Stimulated activated CD8-positive, alpha-beta memory T cell treated with anti-CD3 and anti-CD28 coated beads, Interleukin-12 subunit alpha, Interleukin-12 subunit beta, amount 100 ng/mL, for 24 hours (primary cell): ENCODE data around the gene BRD1.
"Not testable (repeated sequence)": the region's sequence is repeated elsewhere in the genome, so short reads cannot be mapped to it uniquely, and the experiment has no call there.

Experiments used
- DNase-seq: peaks from one replicate; pipeline ENCODE4 v3.0.0-alpha.2; 2020; ENCODE audit errors: extremely low read depth

The BRD1 gene

DNA sequence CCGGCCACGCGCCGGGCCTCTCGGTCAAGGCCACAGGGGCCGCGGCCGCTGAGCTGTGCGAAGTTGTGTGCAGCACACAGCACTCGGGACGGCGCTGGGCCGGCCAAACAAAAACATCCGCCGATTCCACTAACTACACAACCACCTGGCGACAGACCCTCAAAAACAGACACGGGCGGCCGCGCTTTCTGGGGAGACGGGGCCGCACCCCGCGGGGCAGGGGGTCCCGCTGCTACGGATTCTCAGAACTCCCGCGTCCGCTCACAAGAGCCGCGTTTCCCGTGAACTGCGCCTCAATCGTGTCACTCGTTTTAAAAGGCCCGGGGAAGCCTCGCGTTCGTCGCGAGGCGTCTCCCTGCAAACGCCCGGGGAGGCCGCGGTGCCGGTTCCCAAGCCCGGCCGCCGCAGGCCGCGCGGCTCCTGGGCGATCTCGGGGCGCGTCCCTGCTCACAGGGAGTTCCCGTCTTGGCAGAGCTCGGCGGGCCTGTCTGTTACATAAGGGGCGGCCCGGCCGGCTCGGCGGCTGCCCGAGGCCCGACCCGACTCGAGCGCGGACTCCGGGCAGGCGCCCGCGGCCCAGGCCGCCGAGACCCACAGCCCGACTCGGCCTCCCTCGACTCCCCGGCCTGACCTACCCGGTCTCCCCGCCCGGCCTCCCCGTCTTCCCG, 936 bp downstream of the BRD1 start:
- no peak for DNase-seq

DNA sequence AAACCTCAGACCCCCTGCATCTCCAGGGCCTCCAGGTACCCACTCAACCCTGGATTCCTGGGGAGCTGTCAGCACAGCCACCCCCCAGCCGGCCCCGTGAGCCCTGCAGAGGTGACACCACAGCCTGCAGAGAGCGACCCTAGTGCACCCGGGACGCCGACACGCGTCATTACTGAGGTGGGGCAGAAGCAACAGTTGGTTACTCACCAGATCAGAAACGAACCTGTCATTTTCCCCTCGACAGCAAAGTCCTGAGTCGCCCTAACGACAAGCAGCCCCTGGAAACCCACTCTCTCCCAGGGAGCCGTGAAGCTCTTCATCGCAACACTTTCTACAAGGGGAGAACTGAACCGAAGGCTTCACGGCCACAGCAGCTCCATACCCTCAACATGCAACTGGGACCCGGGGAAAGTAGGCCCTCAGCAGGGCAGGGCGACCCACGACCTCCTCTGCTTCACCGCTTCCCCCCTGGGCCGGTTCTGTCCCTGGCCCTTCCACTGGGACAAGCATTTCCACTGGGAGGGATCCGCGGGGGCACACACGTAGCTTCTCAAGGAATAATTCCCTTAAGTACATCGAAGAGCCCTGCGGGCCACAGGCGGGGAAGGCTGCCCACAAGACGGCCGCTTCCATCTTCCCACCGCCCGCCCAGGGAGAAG, 1.6 kb downstream of the BRD1 start:
- DNase-seq, result peak; percentile 42

DNA sequence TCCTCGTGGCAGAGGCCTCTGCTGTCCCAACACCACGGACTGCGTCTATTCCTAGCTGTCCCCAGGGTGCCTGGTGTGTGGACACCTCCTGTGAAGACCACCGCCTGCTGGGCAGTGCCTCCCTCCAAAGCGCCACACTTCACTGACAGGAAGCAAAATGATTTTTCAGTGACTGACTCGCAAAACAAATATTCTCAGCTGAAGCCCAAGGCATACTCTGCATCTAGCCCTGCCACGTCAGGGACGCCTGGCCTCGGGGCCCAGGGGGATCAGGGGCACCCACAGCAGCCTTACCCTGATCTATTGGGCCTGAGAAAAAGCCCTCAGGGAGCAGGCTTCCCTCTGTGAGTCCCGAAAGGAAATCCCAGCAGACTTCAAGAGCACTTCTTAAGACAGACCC, 2.2 kb downstream of the BRD1 start:
- DNase-seq, result no peak

DNA sequence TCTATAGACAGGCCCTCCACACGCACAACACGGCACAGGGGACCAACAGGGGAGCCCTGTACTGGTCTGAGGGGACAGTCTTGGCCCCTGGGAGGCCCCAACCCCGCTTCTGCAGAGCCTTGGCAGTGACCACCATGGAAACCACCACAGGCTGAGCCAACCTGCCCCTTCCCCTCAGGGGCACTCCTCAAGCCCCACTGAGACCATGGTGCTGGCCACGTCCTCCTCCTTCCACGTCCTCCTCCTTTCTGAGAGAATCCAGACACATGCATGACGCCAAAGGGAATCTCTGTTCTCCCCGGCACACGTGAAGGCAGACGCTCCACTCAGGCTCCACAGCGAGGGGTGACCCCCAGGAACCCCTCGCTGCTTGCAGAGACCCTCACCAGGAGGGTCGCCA, 2.7 kb downstream of the BRD1 start:
- DNase-seq, result no peak

DNA sequence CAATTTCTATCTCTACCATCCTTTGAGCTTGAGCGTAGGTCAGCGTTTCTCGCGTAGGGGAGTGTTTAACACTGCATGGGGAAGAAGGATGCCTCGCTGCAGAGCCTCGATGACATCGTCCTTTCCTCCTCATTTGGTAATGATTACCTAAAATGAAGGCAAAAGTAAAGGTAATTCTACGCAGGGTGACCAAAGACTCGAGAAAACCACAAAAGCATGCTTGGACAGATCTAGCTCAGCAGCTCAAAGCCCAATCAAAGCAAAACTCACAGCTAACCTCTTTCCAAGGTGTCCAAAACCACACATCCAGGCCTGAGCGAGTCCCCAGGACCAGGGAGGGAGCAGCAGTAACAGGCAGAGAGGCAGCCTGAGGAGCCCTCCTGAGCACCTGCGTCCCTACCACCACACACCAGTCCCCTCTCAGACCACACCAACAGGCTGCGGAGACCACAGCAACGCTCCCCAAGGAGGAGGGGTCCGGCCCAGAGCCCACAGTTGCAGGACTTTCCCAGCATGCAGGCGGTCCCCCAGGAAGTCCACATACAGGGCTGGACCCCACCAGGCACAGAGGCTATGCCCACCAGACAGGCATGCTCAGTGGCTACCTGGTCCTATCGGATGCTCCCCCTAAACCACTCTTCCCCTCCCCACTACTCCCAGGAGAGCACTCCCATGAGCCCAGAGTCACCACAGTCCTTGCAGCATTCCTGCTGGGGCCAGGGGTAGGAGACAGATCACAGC, 3.3 kb downstream of the BRD1 start:
- DNase-seq, result no peak

DNA sequence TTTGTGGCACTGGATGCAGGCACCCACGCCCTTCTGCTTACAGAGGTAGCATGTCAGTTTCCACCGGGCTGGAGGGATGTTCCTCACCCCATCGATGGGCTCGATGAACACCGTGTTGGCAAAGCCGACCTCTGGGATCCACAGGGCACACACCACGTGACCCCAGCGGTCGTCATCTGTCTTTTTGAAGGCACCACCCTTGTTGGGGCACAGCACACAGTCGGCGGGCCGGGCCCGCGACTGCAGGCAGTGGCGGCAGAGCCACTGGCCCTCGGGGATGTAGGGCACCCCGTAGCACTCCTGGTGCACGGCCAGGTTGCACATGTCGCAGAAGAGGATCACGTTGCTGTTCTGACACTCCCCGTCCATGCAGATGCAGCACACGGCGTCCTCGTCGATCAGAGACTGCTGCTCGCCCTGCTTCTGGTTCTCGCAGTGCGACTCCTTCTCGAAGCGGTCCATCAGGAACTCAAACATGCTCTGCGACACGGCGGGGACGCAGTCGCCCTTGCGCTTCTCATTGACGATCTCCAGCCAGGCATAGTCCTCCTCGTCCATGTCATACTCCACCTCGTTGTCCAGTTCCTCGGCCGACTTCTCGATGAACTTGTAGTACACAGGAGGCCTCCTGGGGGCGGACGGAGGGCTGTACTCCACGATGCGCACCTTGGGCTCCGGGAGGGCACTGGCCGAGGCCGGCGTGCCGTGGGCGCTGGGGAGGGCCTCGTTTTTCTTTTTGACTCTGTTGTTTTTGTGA, 4.2 kb downstream of the BRD1 start:
- DNase-seq, result no peak

DNA sequence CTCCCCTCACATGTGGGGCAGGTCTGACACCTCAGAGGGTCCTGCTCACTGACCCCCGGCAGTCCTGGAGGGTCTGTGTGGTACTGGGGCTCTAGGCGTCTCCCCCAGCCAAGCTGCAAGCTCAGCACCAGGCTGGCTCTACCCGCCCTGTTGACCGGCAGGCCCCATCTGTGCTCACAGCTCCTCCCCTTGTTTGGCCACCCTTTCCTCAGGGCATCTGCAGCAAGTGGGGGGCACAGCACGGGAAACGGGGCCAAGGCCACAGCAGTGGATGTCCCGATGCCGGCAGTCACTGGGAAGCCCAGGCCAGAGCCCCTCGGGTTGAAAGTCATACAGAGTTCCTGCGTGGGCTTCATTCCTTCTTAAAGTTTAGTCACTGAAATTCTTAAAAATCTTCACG, 5.9 kb downstream of the BRD1 start:
- not testable (repeated sequence) for DNase-seq

DNA sequence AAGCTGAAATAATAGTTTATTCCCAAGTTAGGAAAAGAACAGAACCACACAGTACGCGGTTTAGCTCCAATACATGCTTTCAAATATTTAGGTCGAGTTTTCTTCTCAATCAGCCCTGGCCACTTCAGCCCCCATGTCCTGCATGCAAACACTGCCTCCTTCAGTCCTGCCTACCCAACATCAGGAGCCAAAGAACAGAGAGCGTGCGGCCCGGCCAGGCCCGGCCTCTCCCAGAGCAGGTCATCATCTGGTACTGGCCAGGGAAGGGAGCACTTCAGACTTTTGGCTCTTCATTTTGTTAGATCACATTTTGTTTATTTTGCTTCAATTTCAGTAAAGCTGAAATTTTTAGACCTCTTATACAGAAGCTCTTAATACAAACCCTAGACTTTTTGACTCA, 6.7 kb downstream of the BRD1 start:
- no peak for DNase-seq

DNA sequence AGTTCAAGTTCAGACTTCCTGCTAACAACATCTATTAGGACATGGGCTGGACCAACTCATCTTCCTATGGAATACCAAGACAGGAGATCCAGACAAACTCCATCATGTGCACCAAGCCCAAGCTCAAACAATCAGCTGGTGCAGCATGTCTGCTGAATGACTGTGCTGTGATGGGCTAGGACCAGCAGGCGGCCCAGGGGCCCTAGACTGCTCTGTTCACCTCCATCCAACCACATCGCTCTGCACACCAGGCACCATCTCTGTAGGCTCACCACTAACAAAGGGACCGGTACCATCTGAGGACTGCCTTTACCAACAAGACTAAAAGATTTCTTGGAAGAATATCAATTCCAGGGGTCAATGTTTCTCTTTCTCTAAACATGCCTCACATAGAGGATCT, 10.3 kb downstream of the BRD1 start:
- no peak for DNase-seq

DNA sequence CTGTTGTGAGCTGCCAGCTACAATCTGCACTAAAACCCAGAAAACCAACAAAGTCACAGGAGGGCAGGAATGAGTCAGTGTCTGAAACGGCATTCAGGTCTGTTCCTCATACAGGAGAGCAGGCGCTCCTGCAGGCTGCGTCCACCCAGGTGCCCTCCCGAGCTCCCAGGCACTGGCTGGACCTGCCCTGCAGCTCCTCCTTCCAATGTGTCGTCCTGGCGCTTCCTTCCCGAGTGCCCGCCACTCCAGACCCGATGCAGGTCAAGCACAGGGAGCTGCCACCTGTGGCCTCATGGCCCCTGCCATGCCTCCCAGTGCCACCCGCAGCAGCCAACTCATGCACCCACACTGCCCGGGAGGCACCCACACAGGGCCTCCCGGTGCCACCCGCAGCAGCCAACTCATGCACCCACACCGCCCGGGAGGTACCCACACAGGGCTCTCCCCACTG, 12.0 kb downstream of the BRD1 start:
- DNase-seq, result no peak

DNA sequence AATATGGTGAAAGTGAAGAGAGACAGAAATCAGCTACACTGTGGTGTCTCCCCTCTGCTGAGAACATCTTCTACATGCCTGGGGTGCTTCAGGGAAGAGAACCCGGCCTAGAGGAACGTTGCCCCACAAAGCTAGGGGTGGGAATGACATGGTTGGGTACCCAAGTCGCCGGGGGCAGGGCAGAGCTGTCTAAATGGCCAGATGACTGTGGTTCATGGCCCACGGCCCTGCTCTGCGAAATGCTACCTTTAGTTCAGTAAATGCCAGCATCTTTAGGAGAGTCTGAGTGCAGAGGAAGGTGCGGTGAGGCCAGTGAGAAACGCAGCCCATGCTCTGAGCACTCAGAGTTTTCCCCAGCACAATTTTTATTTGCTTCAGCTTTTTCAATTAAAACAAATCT, 12.8 kb downstream of the BRD1 start:
- DNase-seq, result no peak

DNA sequence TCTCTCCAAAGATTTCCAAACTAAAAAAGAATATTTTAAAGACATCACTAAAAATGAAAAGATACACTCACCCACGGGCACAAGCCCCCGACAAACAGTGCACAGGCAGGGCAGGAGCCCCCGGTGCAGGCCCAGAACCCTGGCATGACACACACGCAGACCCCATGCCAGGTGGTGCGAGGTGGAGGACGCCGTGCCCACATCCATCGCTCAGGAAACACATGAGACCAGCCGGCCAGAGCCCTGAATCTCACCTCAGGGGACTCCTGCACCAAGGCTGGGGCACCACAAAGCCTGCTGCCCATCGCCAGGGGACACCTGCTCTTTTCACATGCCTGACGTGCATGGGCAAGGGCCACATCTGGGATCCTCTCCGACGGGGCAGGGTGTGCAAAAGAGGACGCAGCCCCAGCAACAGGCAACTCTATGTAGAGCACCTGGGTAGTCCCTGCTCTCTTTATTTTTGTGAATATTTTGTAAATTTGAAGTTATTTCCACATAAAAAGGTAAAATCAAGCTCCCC, 13.4 kb downstream of the BRD1 start:
- no peak for DNase-seq

DNA sequence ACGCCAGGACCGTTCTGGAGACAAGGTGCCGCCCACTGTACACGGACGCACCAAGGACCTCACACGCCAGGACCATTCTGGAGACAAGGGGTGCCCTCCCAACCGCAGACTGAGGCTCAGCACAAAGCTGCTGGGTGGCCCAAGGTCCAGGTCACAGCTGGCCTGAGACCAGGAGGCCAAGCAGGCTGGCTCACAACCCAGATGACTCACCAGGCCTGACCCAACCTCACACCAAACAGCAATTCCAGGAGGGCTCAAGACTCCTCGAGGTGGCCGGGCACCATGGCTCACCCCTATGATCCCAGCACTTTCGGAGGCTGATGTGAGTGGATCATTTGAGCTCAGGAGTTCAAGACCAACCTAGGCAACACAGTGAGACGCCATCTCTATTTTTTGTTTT, 14.8 kb downstream of the BRD1 start:
- DNase-seq, result no peak

DNA sequence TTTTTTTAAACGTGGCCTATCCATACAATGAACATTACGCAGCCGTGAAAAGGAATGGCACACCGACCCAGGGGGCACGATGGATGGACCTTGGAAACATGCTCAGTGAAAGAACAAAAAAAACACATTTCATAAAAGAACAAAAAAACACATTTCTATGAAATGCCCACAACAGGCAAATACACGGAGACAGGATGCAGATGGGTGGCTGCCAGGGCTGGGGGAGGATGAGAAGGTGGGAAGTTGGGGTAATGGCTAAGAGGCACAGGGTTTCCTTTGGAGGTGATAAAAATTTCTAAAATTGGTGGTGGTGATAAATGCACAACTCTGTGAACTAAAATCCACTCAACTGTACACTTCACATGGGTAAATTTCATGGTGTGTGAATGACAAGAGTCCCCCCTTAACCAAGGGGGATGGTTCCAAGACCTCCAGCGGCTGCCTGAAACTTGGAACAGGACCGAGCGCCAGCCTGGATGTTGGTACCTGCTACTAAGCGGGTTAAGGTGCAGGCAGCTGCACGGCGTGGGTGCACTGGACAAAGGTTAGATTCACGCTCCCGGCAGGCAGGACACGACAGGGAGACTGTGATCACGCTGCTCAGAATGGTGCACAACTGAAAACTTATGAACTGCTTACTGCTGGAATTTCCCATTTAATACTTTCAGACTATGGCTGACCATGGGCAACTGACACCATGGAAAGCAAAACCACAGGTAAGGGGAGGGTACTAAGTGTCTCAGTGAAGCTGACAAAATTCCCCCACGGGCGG, 16.5 kb downstream of the BRD1 start:
- DNase-seq, result no peak

DNA sequence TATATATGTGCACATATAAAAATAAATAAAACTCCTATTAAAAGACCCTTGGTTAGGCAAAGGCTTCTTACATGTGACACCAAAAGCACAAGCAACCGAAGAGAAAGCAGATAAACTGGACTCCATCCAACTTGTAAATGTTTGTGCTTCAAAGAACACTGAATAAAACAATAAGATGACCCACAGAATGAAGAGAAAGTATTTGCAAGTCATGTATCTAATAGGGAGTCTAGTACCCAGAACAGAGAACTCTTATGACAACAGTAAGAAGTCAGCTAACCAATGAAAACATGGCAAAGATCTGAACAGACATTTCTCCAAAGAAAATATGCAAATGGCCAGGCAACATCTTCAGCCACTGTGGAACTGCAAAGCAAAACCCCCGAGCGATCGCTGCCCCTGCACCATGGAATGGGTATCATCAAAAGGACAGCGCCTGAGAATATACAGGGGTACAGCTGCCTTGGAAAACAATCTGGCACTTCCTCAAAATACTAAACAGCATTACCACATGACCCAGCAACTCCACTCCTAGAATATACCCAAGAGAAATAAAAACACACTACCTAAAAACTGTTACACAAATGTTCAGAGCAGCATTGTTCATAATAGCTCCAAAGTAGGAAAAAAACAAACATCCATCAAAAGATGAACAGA, 17.2 kb downstream of the BRD1 start:
- DNase-seq, result no peak

DNA sequence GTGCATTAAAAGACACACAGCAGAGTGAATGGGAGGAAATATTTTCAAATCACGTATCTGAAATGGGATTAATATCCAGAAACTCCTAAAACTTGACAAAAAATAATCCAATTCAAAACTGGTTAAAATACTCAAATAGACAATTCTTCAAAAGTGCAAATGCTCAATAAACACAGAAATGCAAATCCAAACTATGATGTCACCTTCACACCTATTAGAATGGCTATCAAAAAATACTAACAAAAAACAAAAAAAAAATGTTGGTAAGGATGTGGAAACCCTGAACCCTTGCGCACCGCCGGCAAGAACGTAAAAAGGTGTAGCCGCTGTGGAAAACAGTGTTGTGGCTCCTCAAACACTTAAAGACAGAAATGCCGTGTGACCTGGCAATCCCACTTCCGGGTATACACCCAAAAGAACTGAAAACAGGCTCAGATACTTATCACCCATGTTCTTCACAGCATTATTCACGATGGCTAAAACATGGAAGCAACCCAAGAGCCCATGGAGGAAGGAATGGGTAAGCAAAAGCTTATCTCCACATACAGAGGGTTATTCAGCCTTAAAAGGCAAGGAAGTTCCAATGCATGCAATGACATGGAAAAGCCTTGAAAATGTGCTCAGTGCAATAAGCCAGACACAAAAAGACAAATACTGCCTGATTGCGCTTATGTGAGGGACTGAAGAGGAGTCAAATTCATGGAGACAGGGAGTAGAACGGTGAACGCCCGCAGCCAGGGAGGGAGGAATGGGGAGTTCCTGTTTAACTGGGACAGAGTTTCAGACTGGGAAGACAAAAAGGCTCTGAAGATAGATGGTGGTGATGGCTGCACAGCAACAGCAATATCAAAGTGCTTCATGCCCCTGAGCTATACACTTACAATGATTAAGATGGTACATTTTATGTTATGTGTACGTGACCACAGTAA, 19.6 kb downstream of the BRD1 start:
- no peak for DNase-seq

DNA sequence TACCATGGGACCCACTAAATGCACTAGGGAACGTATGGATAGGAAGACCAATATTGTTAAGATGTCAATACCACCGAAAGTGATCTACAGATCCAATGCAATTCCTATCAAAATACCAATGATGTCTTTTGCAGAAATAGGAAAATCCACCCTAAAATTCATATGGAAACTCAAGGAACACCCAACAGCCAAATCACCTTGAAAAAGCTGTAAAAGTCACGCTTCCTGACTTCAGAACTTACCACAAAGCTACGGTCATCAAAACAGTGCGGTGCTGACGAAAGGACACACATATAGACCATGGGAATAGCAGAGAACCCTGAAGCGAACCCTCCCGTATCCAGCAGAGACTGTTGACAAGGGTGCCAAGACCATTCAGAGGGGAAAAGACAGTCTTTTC, 20.5 kb downstream of the BRD1 start:
- no peak for DNase-seq

DNA sequence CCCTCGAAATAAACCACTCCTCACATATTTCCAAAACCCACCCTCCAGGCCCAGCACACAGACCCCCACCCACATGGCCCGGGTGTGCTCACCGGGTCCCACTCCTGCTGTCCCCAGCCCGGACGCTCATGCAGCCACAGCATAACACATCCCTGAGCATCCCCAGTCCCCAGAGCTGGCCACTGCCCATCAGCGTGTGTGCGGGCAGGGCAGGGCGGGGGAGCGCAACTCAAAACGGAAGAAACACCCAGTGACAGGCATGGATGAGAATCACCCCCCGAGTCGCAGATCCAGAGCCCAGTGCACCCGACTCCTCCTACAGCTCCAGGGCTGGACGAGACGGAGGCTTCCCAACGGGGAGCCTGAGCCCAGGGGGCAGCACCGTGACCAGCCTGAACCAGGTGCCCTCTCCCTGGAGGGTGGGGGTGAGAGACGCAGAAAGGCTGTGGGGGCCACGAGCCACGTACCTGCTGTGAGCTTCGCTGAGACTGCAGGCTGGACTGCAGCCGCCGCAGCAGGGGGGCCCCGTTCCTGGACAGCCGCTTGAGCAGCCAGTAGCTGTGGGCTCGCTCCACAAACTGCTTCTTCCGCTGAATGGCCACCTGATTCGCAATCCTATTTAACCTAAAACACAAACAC, 23.8 kb downstream of the BRD1 start:
- no peak for DNase-seq

DNA sequence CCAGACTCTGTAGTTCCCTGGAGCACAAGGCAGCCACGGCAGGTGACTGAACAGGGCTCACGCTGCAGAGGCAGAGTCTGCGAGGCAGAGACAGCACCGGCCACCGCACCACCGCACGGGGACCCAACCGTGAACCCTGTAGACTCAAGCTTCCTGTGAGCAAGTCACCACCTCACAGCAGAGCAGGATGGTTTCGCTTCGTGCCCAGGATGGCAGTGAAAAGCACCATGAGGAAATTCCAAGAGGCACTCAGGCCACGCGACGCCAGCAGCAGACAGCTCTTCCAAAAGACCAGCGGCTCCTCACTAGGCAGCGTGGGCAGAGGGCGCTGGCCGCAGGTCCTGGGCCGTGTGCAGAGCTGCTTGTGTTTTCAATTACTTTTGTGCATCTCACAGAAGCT, 24.5 kb downstream of the BRD1 start:
- DNase-seq, result no peak
